NOMO-1 treated with dmso at 0.1 percent for 144 hours (cell line): ENCODE results near the gene KCNN3.
A peak's percentile ranks its signal among the peaks of the same experiment; 100 is the strongest.

Experiments
- DNase-seq: peaks from one replicate; lab custom pipeline; 2025; ENCODE audit not compliant: unreplicated experiment; lab: John Stamatoyannopoulos, UW

The KCNN3 gene

GRCh38 chr1:154774175-154774855, 95.8 kb downstream of the KCNN3 start:
- no peak for DNase-seq

DNA sequence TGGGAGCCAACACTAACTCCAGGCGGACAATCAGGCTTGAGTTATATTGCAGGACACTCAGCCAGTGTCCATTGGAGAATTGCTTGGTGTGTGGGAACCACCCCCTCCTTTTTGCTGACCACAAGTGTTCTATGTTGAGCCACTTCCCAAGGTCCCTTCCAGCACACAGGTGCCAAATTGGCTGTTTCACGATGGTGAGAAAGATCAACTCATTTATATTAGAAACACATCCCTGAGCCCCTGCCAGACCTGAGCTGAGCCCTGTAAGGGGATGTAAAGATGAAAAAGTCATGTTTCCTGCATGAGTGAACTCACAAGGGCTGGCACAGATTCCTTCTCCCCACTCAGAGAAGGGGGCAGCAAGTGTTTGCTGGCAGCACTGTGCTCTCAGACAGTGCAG, 96.5 kb downstream of the KCNN3 start:
- DNase-seq = no peak

GRCh38 chr1:154772606-154773506, 97.2 kb downstream of the KCNN3 start:
- DNase-seq = no peak

DNA sequence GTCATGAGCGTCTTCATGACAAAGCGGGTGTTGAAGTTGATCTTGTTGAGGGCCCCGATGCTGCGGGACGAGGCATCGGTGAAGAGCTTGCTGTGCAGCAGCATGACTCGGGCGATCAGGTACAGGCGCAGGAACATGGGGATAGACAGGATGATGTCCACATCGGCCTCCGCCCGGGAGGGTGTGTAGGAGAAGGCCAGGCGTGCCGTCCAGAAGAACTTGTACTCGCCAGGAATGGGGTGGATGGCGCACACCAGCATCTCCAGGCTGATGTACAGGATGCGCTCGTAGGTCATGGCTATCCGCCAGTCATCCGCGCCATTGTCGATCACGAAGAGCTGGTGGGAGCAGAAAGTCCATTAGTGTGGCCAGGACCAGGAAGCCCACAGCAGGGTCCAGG, 98.0 kb downstream of the KCNN3 start:
- no peak for DNase-seq

DNA sequence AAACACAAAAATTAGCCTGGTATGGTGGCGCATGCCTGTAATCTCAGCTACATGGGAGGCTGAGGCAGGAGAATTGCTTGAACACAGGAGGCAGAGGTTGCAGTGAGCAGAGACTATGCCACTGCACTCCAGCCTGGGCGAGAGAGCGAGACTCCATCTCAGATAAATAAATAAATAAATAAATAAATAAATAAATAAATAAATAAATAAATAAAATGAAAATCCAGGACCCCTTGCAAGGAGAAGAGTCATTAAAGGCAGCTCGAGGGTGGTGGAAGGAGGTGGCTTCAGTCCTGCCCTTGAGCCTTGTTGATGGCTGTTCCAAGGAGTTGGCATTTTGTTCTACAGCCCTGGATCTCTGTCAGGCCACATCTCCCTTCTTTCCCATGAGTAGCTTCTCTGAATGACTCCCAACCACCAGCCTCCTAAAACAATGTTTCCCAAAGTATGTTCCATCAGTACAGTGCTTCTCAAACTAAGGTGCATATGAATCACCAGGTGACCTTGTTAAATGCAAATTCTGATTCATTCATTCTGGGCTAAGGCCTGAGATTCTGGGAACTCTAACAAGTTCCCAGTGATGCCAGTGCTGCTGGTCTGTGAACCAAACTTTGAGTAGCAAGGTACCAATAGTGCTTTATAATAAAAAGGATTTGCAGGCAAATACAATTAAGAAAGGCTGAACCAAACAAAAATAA, 99.0 kb downstream of the KCNN3 start:
- no peak for DNase-seq

DNA sequence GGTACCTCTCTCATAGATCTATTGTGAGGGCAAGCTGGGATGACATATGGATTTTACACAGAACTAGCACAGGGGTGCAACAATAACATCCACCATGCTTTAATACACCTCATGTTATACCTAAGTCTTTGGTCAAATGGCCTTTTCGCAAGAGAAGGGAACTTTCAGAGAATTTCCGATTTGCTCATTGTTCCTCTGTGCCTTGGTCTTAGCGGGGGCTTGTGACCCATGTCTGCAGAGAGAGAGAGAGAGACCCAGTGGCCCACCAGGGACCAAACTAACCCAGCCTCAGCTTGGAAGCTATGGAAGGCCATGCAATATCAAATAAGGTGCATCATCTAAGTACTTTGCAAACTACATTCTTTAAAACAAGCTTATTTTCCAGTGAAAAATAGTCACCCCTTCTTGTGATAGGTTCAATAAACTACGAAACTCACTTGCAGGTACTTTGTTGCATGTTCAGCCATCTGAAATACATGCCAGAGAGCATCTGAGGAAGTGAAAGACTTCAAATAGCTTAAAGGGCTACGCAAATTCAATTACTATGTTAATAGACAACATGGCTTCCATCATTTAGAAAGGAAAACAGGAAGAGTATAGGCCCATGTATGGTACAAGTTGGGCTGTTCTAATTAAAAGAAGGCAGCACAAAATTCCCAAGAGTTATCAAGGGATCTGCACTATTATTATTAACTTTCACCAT, 100.7 kb downstream of the KCNN3 start:
- DNase-seq = no peak

GRCh38 chr1:154768456-154769125, 101.5 kb downstream of the KCNN3 start:
- DNase-seq = no peak

DNA sequence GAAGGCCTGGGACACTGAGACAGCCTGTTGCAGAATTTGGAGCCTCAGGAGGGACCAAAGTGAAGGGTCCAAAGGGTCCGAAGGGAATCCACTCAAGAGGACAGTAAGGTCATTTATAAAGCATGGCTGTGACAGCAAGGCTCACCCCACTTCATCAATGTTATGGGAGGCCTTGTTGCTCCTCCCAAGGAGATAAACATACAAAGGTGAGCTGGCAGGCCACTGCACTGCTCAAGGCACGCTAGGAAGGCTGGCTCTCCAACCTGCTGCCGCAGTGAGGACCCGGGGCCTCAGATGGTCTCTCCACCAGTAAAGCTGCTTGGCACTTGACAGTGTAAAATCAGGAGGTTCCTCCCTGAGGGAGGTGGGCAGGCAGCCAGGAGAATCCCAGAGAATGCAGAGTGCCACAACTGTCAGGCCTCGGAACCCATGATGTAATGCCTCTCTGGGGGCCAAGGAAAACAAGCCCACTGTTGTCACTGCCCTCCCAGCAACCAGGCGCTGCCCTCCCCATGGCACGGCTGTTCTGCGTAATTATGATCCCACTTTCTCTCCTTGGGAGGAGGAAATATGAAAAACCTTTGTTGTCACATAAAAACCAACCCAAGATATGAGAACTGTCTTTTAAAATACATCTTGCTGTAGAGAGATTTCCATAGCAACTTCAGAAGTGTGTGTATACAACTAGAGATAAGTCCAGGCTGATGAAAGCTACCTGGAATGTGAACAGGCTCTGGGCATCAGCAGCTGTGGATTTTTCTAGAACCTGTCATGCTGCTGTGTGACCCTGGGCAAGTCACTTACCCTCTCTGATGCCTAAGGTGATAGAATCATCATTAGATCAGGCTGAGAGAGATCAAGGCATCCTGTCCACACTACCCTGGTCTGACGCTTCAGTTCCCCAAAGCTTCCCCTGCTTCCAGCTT, 102.5 kb downstream of the KCNN3 start:
- DNase-seq = no peak

GRCh38 chr1:154765970-154766369, 104.1 kb downstream of the KCNN3 start:
- peak; percentile 22 for DNase-seq

GRCh38 chr1:154764773-154765172, 105.3 kb downstream of the KCNN3 start:
- DNase-seq = no peak

- no peak for DNase-seq
Measured at GRCh38 chr1:154764181-154764580, 105.9 kb downstream of the KCNN3 start.

DNA sequence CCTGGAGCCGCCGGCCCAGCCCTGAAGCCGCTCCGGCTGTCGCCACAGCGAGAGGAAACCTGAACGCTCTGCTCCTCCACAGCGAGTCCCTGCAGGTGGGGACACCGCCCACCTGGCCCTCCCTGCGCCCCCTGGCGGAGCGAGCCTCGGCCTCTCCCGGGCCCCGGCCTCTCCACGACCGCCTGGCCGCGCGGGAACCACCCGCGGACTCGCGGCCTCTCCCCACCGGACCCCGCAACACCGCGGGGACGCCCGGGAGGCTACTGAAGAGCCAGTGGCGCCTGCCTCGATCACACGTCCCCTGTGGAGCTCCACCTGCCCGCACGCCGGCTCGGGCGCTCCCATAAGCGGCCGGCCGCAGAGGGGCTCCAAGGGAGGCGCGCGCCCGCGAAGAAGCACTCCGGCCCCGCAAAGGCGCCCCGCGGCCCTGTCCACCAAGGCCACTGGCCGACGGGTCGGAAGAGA, 109.6 kb downstream of the KCNN3 start:
- peak; percentile 20 for DNase-seq

GRCh38 chr1:154759793-154760192, 110.3 kb downstream of the KCNN3 start:
- DNase-seq = no peak

- DNase-seq = no peak
Measured at GRCh38 chr1:154759196-154759595, 110.9 kb downstream of the KCNN3 start.

DNA sequence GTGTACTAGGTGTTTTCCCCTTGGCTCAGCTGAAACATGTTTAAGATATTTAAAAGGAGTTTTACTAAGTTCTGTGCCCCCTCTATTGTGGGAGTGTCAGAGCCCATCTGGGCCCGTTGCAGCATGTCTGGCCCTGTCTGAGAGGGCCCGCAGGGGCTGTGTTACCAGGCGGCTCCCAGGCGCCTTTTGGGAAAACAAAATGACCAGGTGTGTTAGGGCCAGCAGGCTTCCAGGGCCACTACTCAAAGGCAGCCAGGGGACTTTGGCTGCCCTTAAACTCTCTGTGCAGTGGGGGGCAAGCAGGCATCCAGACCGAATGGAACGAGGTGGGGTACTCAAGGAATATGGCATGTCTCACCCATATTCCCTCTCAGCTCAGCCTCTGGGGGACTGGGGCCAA, 111.7 kb downstream of the KCNN3 start:
- DNase-seq = no peak

DNA sequence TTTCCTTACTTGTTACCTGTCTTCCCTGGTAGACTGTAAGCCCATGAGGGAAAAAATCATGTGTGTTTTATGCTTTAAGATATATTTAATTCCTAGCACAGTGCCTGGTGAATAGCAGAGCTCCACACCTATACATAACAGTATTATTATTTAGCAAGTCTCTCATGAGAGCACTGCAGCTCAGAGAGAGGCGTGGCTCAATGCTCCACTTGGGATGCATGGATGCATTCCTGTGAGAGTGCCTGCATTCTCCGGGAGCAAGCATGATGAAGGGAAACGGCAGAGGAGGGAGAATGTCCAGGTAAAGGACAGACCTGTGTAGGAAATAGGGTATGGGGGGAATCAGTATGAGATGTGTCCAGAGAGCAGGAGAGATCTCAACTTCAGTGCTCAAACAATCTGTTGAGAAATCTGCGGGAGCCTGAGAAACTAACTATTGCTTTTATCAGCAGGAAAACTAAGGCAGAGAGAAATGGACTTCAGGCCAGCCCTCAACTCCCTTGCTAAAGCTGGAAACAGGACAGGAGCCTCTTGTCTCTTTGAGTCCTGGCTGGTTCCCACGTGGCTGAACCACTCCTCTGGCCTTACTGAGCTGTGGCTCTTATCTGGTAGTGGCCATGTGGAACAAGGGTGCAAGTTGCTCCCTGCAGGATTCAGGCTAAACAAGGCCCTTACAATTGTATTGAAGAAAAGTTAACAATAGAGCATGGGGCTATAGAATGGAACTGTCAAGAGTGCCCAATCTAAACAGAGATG, 113.1 kb downstream of the KCNN3 start:
- no peak for DNase-seq

DNA sequence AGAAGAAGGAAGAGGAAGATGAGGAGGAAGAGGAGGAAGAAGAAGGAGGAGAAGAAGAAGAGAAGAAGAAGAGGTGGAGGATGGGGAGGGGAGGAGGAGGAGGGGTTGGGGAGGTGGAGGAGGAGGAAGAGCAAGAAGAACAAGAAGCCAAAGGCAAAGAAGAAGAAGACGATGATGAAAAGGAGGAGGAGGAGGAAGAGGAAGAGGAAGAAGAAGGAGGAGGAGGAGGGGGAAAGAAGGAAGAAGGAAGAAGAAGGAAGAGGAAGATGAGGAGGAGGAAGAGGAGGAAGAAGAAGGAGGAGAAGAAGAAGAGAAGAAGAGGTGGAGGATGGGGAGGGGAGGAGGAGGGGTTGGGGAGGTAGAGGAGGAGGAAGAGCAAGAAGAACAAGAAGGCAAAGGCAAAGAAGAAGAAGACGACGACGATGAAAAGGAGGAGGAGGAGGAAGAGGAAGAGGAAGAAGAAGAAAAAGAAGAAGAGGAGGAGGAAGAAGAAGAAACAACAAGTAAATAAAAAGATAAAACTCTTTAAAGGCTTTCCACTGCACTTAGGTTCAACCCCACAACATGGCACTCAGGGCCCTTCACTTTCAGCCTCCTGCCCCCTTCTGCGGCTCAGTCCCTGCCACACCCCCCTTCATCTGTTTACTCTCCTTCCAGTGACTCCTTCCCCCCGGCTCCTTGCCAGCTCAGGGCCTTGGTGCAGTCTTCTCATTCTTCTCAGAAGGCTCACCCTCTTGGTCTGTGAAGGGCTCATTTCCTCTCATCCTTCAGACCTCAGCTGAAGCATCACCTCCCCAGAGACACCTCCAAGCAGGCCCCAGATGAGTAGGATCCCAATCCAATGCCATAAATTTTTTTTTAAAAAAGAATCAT, 114.0 kb downstream of the KCNN3 start:
- no peak for DNase-seq

GRCh38 chr1:154753426-154753825, 116.7 kb downstream of the KCNN3 start:
- DNase-seq = no peak
